ENCODE results near the gene SLC38A9.
"Not testable (repeated sequence)": the region's sequence is repeated elsewhere in the genome, so short reads cannot be mapped to it uniquely, and the experiment has no call there.

SLC38A9 gene

GRCh38 chr5:55712023-55712859, at the start of gene SLC38A9:
TSS of gene SLC38A9 (minus strand) at chr5:55712324. CDS start at chr5:55697958, 14,366 bp downstream.
- peak; percentile 90 to 91 for DNase-seq

- not testable (repeated sequence) for DNase-seq
Observed at GRCh38 chr5:55761721-55762120, 49.6 kb upstream of the SLC38A9 start.

GRCh38 chr5:55758714-55759113, 46.6 kb upstream of the SLC38A9 start:
- no peak for DNase-seq

GRCh38 chr5:55758231-55758630, 46.1 kb upstream of the SLC38A9 start:
- no peak for DNase-seq

GRCh38 chr5:55750499-55750898, 38.4 kb upstream of the SLC38A9 start:
- no peak for DNase-seq

- DNase-seq = no peak
Observed at GRCh38 chr5:55750063-55750462, 37.9 kb upstream of the SLC38A9 start.

- no peak for DNase-seq
Observed at GRCh38 chr5:55749387-55749786, 37.3 kb upstream of the SLC38A9 start.

GRCh38 chr5:55747778-55748318, 35.7 kb upstream of the SLC38A9 start:
- DNase-seq = no peak

GRCh38 chr5:55742778-55743177, 30.7 kb upstream of the SLC38A9 start:
- no peak for DNase-seq

- DNase-seq = no peak
Observed at GRCh38 chr5:55737793-55738192, 25.7 kb upstream of the SLC38A9 start, which contains the start of gene DDX4. TSS of gene DDX4 (plus strand) at chr5:55738061. CDS start at chr5:55738964, 903 bp downstream.

GRCh38 chr5:55734658-55735057, 22.5 kb upstream of the SLC38A9 start:
- no peak for DNase-seq

- DNase-seq = no peak
Observed at GRCh38 chr5:55732585-55732984, 20.5 kb upstream of the SLC38A9 start.

GRCh38 chr5:55731848-55732247, 19.7 kb upstream of the SLC38A9 start:
- DNase-seq = no peak

- DNase-seq = no peak
Observed at GRCh38 chr5:55724281-55724680, 12.2 kb upstream of the SLC38A9 start.

- DNase-seq = no peak
Observed at GRCh38 chr5:55720188-55720703, 8.1 kb upstream of the SLC38A9 start.

- not testable (repeated sequence) for DNase-seq
Observed at GRCh38 chr5:55719026-55719425, 6.9 kb upstream of the SLC38A9 start.

- DNase-seq = no peak
Observed at GRCh38 chr5:55715519-55716078, 3.5 kb upstream of the SLC38A9 start.

GRCh38 chr5:55714749-55715148, 2.6 kb upstream of the SLC38A9 start:
- no peak for DNase-seq

- DNase-seq = no peak
Observed at GRCh38 chr5:55714339-55714738, 2.2 kb upstream of the SLC38A9 start.

- DNase-seq = no peak
Observed at GRCh38 chr5:55713871-55714270, 1.7 kb upstream of the SLC38A9 start.

GRCh38 chr5:55711507-55712022, 559 bp downstream of the SLC38A9 start:
- DNase-seq = no peak

GRCh38 chr5:55708732-55709131, 3.4 kb downstream of the SLC38A9 start:
- DNase-seq = no peak

GRCh38 chr5:55706230-55706629, 5.9 kb downstream of the SLC38A9 start:
- no peak for DNase-seq

Data from CD4-positive, alpha-beta T cell treated with Interleukin-1 beta for 1 hour (primary cell).